ENCODE data around the gene PPP5C. TPM values are rescaled to one million over a fixed set of nuclear protein-coding genes. Genes with fewer than 3 reads are reported as not detected.

The PPP5C gene
- polyA plus RNA-seq, 3 donors = 9.9 to 76.3 (median 12.6) TPM

DNA sequence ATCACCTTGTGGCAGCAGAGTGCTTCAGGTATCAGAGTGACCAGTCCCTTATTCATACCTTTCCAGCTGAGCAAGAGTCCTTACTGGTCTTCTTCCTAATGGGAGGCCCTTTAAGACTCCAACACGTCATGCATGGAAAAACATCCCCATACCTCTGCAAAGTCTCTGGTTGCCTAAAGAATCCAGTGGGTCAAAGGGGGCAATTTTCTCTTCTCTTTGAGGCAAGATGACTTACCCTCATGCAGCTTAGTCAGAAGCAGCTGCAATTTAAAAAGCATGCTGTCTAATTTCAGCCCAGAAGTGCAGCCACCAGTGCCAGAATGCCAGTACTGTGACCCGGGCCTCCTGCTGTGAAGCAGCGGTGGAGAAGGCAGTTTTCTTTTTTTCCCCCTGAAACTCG lies 18.7 kb downstream of the PPP5C start:
- no peak overlapping the region for H3K9ac ChIP-seq (ENCODE audit: insufficient read depth, low read length, poor library complexity, severe bottlenecking)
- intact Hi-C loops (cut with micrococcal nuclease) = no loop called here
- H3K79me2 ChIP-seq (ENCODE audit: insufficient read depth, low read length) = peaks cover 28% of the 10 kb centered on the region
- peaks cover 36 to 58% of the 10 kb centered on the region in 2 donors for H3K36me3 Mint-ChIP-seq
- H3K4me2 ChIP-seq (replicated peaks; ENCODE audit: extremely low read depth, low read length, poor library complexity, severe bottlenecking) = no peak overlapping the region
- no peak overlapping the region for H3K27ac ChIP-seq (ENCODE audit: low read depth in 1 of 2, low read length in 2 of 2)
- H3K4me3 Mint-ChIP-seq = no peak overlapping the region
- H3K27ac Mint-ChIP-seq = no peak overlapping the region
- no peaks in the 10 kb centered on the region for H3K9me3 ChIP-seq (replicated peaks in 1 of 2; ENCODE audit: control insufficient read depth in 1 of 2, insufficient read depth in 1 of 2, low read length in 2 of 2)
- 94% methylated on average over 2 of the region's 4 CpGs for WGBS (ENCODE audit: insufficient coverage)
- H3K27me3 ChIP-seq (ENCODE audit: control insufficient read depth in 2 of 2, insufficient read depth in 2 of 2, low read length in 2 of 2) = no peaks in the 10 kb centered on the region
- no peaks in the 10 kb centered on the region for H3K4me1 ChIP-seq (ENCODE audit: control insufficient read depth in 1 of 2, insufficient read depth in 2 of 2, low read length in 2 of 2)
- H3K4me1 Mint-ChIP-seq = no peaks in the 10 kb centered on the region
- peaks cover 0 to 1% (median 0%) of the 10 kb centered on the region in 3 donors for H3K27me3 Mint-ChIP-seq (ENCODE audit: low read depth in 3 of 3)
- no peak for DNase-seq
- TF ChIP-seq, protein P1, sequence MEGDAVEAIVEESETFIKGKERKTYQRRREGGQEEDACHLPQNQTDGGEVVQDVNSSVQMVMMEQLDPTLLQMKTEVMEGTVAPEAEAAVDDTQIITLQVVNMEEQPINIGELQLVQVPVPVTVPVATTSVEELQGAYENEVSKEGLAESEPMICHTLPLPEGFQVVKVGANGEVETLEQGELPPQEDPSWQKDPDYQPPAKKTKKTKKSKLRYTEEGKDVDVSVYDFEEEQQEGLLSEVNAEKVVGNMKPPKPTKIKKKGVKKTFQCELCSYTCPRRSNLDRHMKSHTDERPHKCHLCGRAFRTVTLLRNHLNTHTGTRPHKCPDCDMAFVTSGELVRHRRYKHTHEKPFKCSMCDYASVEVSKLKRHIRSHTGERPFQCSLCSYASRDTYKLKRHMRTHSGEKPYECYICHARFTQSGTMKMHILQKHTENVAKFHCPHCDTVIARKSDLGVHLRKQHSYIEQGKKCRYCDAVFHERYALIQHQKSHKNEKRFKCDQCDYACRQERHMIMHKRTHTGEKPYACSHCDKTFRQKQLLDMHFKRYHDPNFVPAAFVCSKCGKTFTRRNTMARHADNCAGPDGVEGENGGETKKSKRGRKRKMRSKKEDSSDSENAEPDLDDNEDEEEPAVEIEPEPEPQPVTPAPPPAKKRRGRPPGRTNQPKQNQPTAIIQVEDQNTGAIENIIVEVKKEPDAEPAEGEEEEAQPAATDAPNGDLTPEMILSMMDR (IDR thresholded peaks at IDR 0.05) = no peak
- no peaks in the 10 kb centered on the region for H3K9me3 Mint-ChIP-seq
- peaks cover 20 to 67% of the 10 kb centered on the region in 2 donors for H3K36me3 ChIP-seq (replicated peaks in 1 of 2; ENCODE audit: control insufficient read depth in 1 of 2, insufficient read depth in 2 of 2, low read length in 2 of 2)
- no peak overlapping the region for H2AFZ ChIP-seq (ENCODE audit: insufficient read depth, low read depth, low read length, poor library complexity, severe bottlenecking)
- no peak overlapping the region for H3K4me3 ChIP-seq (replicated peaks in 1 of 3; ENCODE audit: low read depth in 2 of 3, low read length in 3 of 3)
- peaks cover 22% of the 10 kb centered on the region for H4K20me1 ChIP-seq (ENCODE audit: insufficient read depth, low read length)

DNA sequence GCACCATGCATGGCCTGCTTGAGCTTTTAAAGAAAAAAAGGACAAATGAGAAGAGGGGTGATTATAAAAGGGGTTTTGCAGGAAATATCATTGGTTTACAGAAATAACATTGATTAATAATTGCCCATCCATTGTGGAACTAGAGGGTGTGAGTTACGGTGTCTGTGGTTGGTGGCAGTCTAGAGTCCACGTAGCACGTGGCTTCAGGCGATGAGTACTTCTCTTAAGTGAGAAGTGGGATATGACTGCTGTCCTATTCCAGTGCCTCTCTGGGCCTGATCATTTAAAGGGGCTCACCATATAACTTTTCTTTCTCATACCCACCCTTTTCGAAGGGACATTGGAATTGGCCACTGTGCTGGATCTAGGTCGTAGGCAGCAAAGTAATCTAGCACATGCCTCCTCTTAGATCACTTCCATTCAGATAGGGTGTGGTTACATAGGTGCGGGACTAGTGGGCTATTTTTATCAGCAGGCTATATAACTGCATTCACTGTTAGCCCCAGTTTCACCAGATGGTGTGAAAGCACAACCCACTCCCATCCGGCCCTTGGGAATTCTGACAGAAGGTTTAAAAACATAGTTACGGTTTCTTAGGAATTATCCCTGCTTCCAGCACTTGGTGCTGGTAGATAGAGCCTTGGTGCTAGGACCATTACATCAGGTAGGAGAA lies 19.9 kb downstream of the PPP5C start:
- H3K9me3 Mint-ChIP-seq = no peaks in the 10 kb centered on the region
- Histone ChIP-seq H4K20me1 (ENCODE audit: insufficient read depth, low read length) (peaks cover 30% of the 10 kb centered on the region), H3K27me3 (ENCODE audit: control insufficient read depth in 2 of 2, insufficient read depth in 2 of 2, low read length in 2 of 2) (no peaks in the 10 kb centered on the region), H3K36me3 (replicated peaks in 1 of 2; ENCODE audit: control insufficient read depth in 1 of 2, insufficient read depth in 2 of 2, low read length in 2 of 2) (peaks cover 24 to 65% of the 10 kb centered on the region in 2 donors), H3K79me2 (ENCODE audit: insufficient read depth, low read length) (peaks cover 28% of the 10 kb centered on the region), H3K4me3 (replicated peaks in 1 of 3; ENCODE audit: low read depth in 2 of 3, low read length in 3 of 3) (no peak overlapping the region), H3K27ac (ENCODE audit: low read depth in 1 of 2, low read length in 2 of 2) (no peak overlapping the region), H3K4me1 (ENCODE audit: control insufficient read depth in 1 of 2, insufficient read depth in 2 of 2, low read length in 2 of 2) (no peaks in the 10 kb centered on the region), H3K4me2 (replicated peaks; ENCODE audit: extremely low read depth, low read length, poor library complexity, severe bottlenecking) (no peak overlapping the region), H3K9me3 (replicated peaks in 1 of 2; ENCODE audit: control insufficient read depth in 1 of 2, insufficient read depth in 1 of 2, low read length in 2 of 2) (no peaks in the 10 kb centered on the region), H2AFZ (ENCODE audit: insufficient read depth, low read depth, low read length, poor library complexity, severe bottlenecking) (no peak overlapping the region), H3K9ac (ENCODE audit: insufficient read depth, low read length, poor library complexity, severe bottlenecking) (no peak overlapping the region)
- H3K27ac Mint-ChIP-seq = no peak overlapping the region
- no peaks in the 10 kb centered on the region for H3K4me1 Mint-ChIP-seq
- intact Hi-C loops (cut with micrococcal nuclease) = no loop called here
- WGBS (ENCODE audit: insufficient coverage) = 100% methylated on average over 1 of the region's 9 CpGs
- peaks cover 0 to 1% (median 0%) of the 10 kb centered on the region in 3 donors for H3K27me3 Mint-ChIP-seq (ENCODE audit: low read depth in 3 of 3)
- H3K36me3 Mint-ChIP-seq = peaks cover 35 to 57% of the 10 kb centered on the region in 2 donors
- no peak overlapping the region for H3K4me3 Mint-ChIP-seq
- DNase-seq = no peak
- TF ChIP-seq, protein P1 (IDR thresholded peaks at IDR 0.05) = no peak
